Caco-2 (cell line): ENCODE results near the gene SEC14L6. TPM values are rescaled to one million over a fixed set of nuclear protein-coding genes. Genes with fewer than 3 reads are reported as not detected.

ENCODE experiments used
- BruUV-seq: library from RNA; stranded (reverse); fragments of 400-500 nt; replicated peaks from 2 replicates; lab custom pipeline; 2021; lab: Mats Ljungman, UMichigan
- CTCF ChIA-PET: fragments of 300-600 bp; sonication (Branson Sonifier 250); formaldehyde crosslinking; loops from one replicate; lab custom pipeline; 2022; ENCODE audit warnings: antibody characterized with exemption; lab: Charles Lee
- POLR2A ChIA-PET: fragments of 300-600 bp; sonication (Branson Sonifier 250); formaldehyde crosslinking; loops from one replicate; lab custom pipeline; 2022; ENCODE audit warnings: antibody characterized with exemption; lab: Charles Lee
- DNase-seq, 2 experiments: peaks; one replicate each; pipeline versions ENCODE4 v3.0.0 to v3.0.0-alpha.2; 2020 to 2022
- H3K27me3 ChIP-seq: replicated peaks from 2 replicates; pipeline ENCODE4 v1.6.0; 2011; ENCODE audit warnings: low read length; ENCODE audit not compliant: control insufficient read depth, insufficient read depth
- H3K36me3 ChIP-seq: 2 replicates; pipeline ENCODE4 v1.5.1; 2011; ENCODE audit warnings: low read length; ENCODE audit not compliant: control insufficient read depth, insufficient read depth
- H3K4me1 ChIP-seq: fragments of 250-450 bp; sonication (Bioruptor Pico); 2 replicates; pipeline ENCODE4 v1.5.1; 2020; ENCODE audit warnings: mild to moderate bottlenecking
- H3K4me3 ChIP-seq: 2 replicates; pipeline ENCODE4 v1.5.1; 2011; ENCODE audit warnings: low read depth, mild to moderate bottlenecking, control low read depth, low read length
- H3K9me3 ChIP-seq: fragments of 250-450 bp; sonication (Bioruptor Pico); 2 replicates; pipeline ENCODE4 v1.5.1; 2020; ENCODE audit warnings: mild to moderate bottlenecking, moderate library complexity
- H3K27ac Mint-ChIP-seq: one replicate; pipeline ENCODE4 v1.8.0; 2022; ENCODE audit warnings: mixed read lengths; ENCODE audit not compliant: unreplicated experiment
- H3K27me3 Mint-ChIP-seq: one replicate; pipeline ENCODE4 v1.8.0; 2022; ENCODE audit warnings: mixed read lengths; ENCODE audit not compliant: insufficient read depth, unreplicated experiment
- H3K36me3 Mint-ChIP-seq: one replicate; pipeline ENCODE4 v1.8.0; 2022; ENCODE audit warnings: mild to moderate bottlenecking, mixed read lengths; ENCODE audit not compliant: insufficient read depth, unreplicated experiment
- H3K4me1 Mint-ChIP-seq: one replicate; pipeline ENCODE4 v1.8.0; 2022; ENCODE audit warnings: low read depth, mixed read lengths; ENCODE audit not compliant: unreplicated experiment
- H3K4me3 Mint-ChIP-seq: one replicate; pipeline ENCODE4 v1.8.0; 2022; ENCODE audit warnings: mild to moderate bottlenecking, moderate library complexity, mixed read lengths; ENCODE audit not compliant: unreplicated experiment
- H3K9me3 Mint-ChIP-seq: one replicate; pipeline ENCODE4 v1.8.0; 2022; ENCODE audit warnings: mixed read lengths; ENCODE audit not compliant: unreplicated experiment
- intact Hi-C: fragments of 100-400 bp; cut with micrococcal nuclease; formaldehyde crosslinking; loops from one replicate; pipeline ENCODE4 v1.10.0; 2022; ENCODE audit not compliant: unreplicated experiment
- total RNA-seq: library from RNA; stranded (reverse); gene quantifications from 2 replicates; pipeline ENCODE4 v1.2.3, GENCODE V29; 2022
- TF ChIP-seq, protein P1 (sequence below), 2 experiments: fragments of 200-600 bp in 1 of 2; IDR thresholded peaks; 1 replicate in 1 of 2; 2 replicates in 1 of 2; pipeline versions ENCODE4 v1.5.1 to v1.8.0; 2011 to 2022; ENCODE audit warnings: antibody characterized with exemption in 1 of 2, control low read depth in 1 of 2, inconsistent platforms in 1 of 2, low read depth in 1 of 2, low read length in 1 of 2, mild to moderate bottlenecking in 1 of 2, moderate library complexity in 1 of 2; ENCODE audit not compliant: insufficient read depth in 1 of 2, severe bottlenecking in 1 of 2, unreplicated experiment in 1 of 2

Gene SEC14L6
- total RNA-seq, 1 experiment from 2014 or later, result 0.14 TPM

- Mint-ChIP-seq H3K27me3 (peaks cover 15% of the 10 kb centered on the region), H3K36me3 (no peaks in the 10 kb centered on the region), H3K4me1 (no peaks in the 10 kb centered on the region), H3K9me3 (no peaks in the 10 kb centered on the region), H3K4me3 (no peak overlapping the region), H3K27ac (no peak overlapping the region)
- no peaks in the 10 kb centered on the region for H3K27me3 ChIP-seq
- no peaks in the 10 kb centered on the region for H3K9me3 ChIP-seq
- TF ChIP-seq, protein P1, sequence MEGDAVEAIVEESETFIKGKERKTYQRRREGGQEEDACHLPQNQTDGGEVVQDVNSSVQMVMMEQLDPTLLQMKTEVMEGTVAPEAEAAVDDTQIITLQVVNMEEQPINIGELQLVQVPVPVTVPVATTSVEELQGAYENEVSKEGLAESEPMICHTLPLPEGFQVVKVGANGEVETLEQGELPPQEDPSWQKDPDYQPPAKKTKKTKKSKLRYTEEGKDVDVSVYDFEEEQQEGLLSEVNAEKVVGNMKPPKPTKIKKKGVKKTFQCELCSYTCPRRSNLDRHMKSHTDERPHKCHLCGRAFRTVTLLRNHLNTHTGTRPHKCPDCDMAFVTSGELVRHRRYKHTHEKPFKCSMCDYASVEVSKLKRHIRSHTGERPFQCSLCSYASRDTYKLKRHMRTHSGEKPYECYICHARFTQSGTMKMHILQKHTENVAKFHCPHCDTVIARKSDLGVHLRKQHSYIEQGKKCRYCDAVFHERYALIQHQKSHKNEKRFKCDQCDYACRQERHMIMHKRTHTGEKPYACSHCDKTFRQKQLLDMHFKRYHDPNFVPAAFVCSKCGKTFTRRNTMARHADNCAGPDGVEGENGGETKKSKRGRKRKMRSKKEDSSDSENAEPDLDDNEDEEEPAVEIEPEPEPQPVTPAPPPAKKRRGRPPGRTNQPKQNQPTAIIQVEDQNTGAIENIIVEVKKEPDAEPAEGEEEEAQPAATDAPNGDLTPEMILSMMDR (IDR thresholded peaks at IDR 0.05; ENCODE audit: insufficient read depth in 1 of 2, low read depth in 1 of 2, low read length in 1 of 2, severe bottlenecking in 1 of 2, unreplicated experiment in 1 of 2), result no peak
- CTCF ChIA-PET, result no interaction called here
- no TSS peak for BruUV-seq
- DNase-seq, result no peak
- no peak overlapping the region for H3K4me3 ChIP-seq
- POLR2A ChIA-PET, result no interaction called here
- intact Hi-C loops, result no loop called here
- H3K4me1 ChIP-seq, result no peaks in the 10 kb centered on the region
- no peaks in the 10 kb centered on the region for H3K36me3 ChIP-seq
Observed at GRCh38 chr22:30523646-30524489, 22.7 kb downstream of the SEC14L6 start.

GRCh38 chr22:30521368-30522156, 25.0 kb downstream of the SEC14L6 start:
- POLR2A ChIA-PET, result no interaction called here
- Mint-ChIP-seq H3K9me3 (no peaks in the 10 kb centered on the region), H3K4me3 (no peak overlapping the region), H3K4me1 (peaks cover under 1% of the 10 kb centered on the region), H3K36me3 (no peaks in the 10 kb centered on the region), H3K27me3 (peaks cover 13% of the 10 kb centered on the region), H3K27ac (no peak overlapping the region)
- no peaks in the 10 kb centered on the region for H3K4me1 ChIP-seq
- no peaks in the 10 kb centered on the region for H3K27me3 ChIP-seq
- DNase-seq, result no peak
- TF ChIP-seq, protein P1 (IDR thresholded peaks at IDR 0.05; ENCODE audit: insufficient read depth in 1 of 2, low read depth in 1 of 2, low read length in 1 of 2, severe bottlenecking in 1 of 2, unreplicated experiment in 1 of 2), result no peak
- H3K4me3 ChIP-seq, result no peak overlapping the region
- no TSS peak for BruUV-seq
- no peaks in the 10 kb centered on the region for H3K36me3 ChIP-seq
- CTCF ChIA-PET, result no interaction called here
- intact Hi-C loops, result no loop called here
- no peaks in the 10 kb centered on the region for H3K9me3 ChIP-seq

- TF ChIP-seq, protein P1 (IDR thresholded peaks at IDR 0.05; ENCODE audit: insufficient read depth in 1 of 2, low read depth in 1 of 2, low read length in 1 of 2, severe bottlenecking in 1 of 2, unreplicated experiment in 1 of 2), result no peak
- H3K27me3 Mint-ChIP-seq, result peaks cover 7% of the 10 kb centered on the region
- H3K4me3 Mint-ChIP-seq, result no peak overlapping the region
- H3K36me3 Mint-ChIP-seq, result no peaks in the 10 kb centered on the region
- Histone ChIP-seq H3K36me3 (no peaks in the 10 kb centered on the region), H3K9me3 (no peaks in the 10 kb centered on the region), H3K4me3 (no peak overlapping the region), H3K4me1 (no peaks in the 10 kb centered on the region), H3K27me3 (no peaks in the 10 kb centered on the region)
- H3K9me3 Mint-ChIP-seq, result no peaks in the 10 kb centered on the region
- H3K27ac Mint-ChIP-seq, result no peak overlapping the region
- ChIA-PET POLR2A (no interaction called here), CTCF (no interaction called here)
- intact Hi-C loops, result no loop called here
- BruUV-seq, result no TSS peak
- peaks cover 9% of the 10 kb centered on the region for H3K4me1 Mint-ChIP-seq
- no peak for DNase-seq
Observed at GRCh38 chr22:30519842-30520425, 26.6 kb downstream of the SEC14L6 start.
